Caco-2 (cell line): ENCODE measurements around the gene TBPL2. TPM values are rescaled to one million over a fixed set of nuclear protein-coding genes. Genes with fewer than 3 reads are reported as not detected.

ENCODE experiments used
- BruUV-seq: library from RNA; stranded (reverse); fragments of 400-500 nt; replicated peaks from 2 replicates; lab custom pipeline; 2021; lab: Mats Ljungman, UMichigan
- CTCF ChIA-PET: fragments of 300-600 bp; sonication (Branson Sonifier 250); formaldehyde crosslinking; loops from one replicate; lab custom pipeline; 2022; ENCODE audit warnings: antibody characterized with exemption; lab: Charles Lee
- POLR2A ChIA-PET: fragments of 300-600 bp; sonication (Branson Sonifier 250); formaldehyde crosslinking; loops from one replicate; lab custom pipeline; 2022; ENCODE audit warnings: antibody characterized with exemption; lab: Charles Lee
- DNase-seq, 2 experiments: peaks; one replicate each; pipeline versions ENCODE4 v3.0.0 to v3.0.0-alpha.2; 2020 to 2022
- H3K27me3 ChIP-seq: replicated peaks from 2 replicates; pipeline ENCODE4 v1.6.0; 2011; ENCODE audit warnings: low read length; ENCODE audit not compliant: control insufficient read depth, insufficient read depth
- H3K36me3 ChIP-seq: 2 replicates; pipeline ENCODE4 v1.5.1; 2011; ENCODE audit warnings: low read length; ENCODE audit not compliant: control insufficient read depth, insufficient read depth
- H3K4me1 ChIP-seq: fragments of 250-450 bp; sonication (Bioruptor Pico); 2 replicates; pipeline ENCODE4 v1.5.1; 2020; ENCODE audit warnings: mild to moderate bottlenecking
- H3K4me3 ChIP-seq: 2 replicates; pipeline ENCODE4 v1.5.1; 2011; ENCODE audit warnings: low read depth, mild to moderate bottlenecking, control low read depth, low read length
- H3K9me3 ChIP-seq: fragments of 250-450 bp; sonication (Bioruptor Pico); 2 replicates; pipeline ENCODE4 v1.5.1; 2020; ENCODE audit warnings: mild to moderate bottlenecking, moderate library complexity
- H3K27ac Mint-ChIP-seq: one replicate; pipeline ENCODE4 v1.8.0; 2022; ENCODE audit warnings: mixed read lengths; ENCODE audit not compliant: unreplicated experiment
- H3K27me3 Mint-ChIP-seq: one replicate; pipeline ENCODE4 v1.8.0; 2022; ENCODE audit warnings: mixed read lengths; ENCODE audit not compliant: insufficient read depth, unreplicated experiment
- H3K36me3 Mint-ChIP-seq: one replicate; pipeline ENCODE4 v1.8.0; 2022; ENCODE audit warnings: mild to moderate bottlenecking, mixed read lengths; ENCODE audit not compliant: insufficient read depth, unreplicated experiment
- H3K4me1 Mint-ChIP-seq: one replicate; pipeline ENCODE4 v1.8.0; 2022; ENCODE audit warnings: low read depth, mixed read lengths; ENCODE audit not compliant: unreplicated experiment
- H3K4me3 Mint-ChIP-seq: one replicate; pipeline ENCODE4 v1.8.0; 2022; ENCODE audit warnings: mild to moderate bottlenecking, moderate library complexity, mixed read lengths; ENCODE audit not compliant: unreplicated experiment
- H3K9me3 Mint-ChIP-seq: one replicate; pipeline ENCODE4 v1.8.0; 2022; ENCODE audit warnings: mixed read lengths; ENCODE audit not compliant: unreplicated experiment
- CTCF ChIP-seq, 2 experiments: fragments of 200-600 bp in 1 of 2; IDR thresholded peaks; 1 replicate in 1 of 2; 2 replicates in 1 of 2; pipeline versions ENCODE4 v1.5.1 to v1.8.0; 2011 to 2022; ENCODE audit warnings: antibody characterized with exemption in 1 of 2, control low read depth in 1 of 2, inconsistent platforms in 1 of 2, low read depth in 1 of 2, low read length in 1 of 2, mild to moderate bottlenecking in 1 of 2, moderate library complexity in 1 of 2; ENCODE audit not compliant: insufficient read depth in 1 of 2, severe bottlenecking in 1 of 2, unreplicated experiment in 1 of 2
- intact Hi-C: fragments of 100-400 bp; cut with micrococcal nuclease; formaldehyde crosslinking; loops from one replicate; pipeline ENCODE4 v1.10.0; 2022; ENCODE audit not compliant: unreplicated experiment
- total RNA-seq: library from RNA; stranded (reverse); gene quantifications from 2 replicates; pipeline ENCODE4 v1.2.3, GENCODE V29; 2022

Gene TBPL2
- total RNA-seq, 1 experiment from 2014 or later, result not detected

GRCh38 chr14:55451950-55452349, 11.5 kb upstream of the TBPL2 start:
- Mint-ChIP-seq H3K27ac (no peak overlapping the region), H3K4me1 (peaks cover 15% of the 10 kb centered on the region), H3K27me3 (no peaks in the 10 kb centered on the region), H3K36me3 (no peaks in the 10 kb centered on the region), H3K9me3 (no peaks in the 10 kb centered on the region), H3K4me3 (no peak overlapping the region)
- no peaks in the 10 kb centered on the region for H3K9me3 ChIP-seq
- POLR2A ChIA-PET, result no interaction called here
- no peak for TF ChIP-seq CTCF (IDR thresholded peaks at IDR 0.05; ENCODE audit: insufficient read depth in 1 of 2, low read depth in 1 of 2, low read length in 1 of 2, severe bottlenecking in 1 of 2, unreplicated experiment in 1 of 2)
- no peaks in the 10 kb centered on the region for H3K27me3 ChIP-seq
- H3K4me3 ChIP-seq, result no peak overlapping the region
- BruUV-seq, result no TSS peak
- no peaks in the 10 kb centered on the region for H3K36me3 ChIP-seq
- CTCF ChIA-PET, result interaction anchor here (0.6 kb wide), 1 partner anchor 8 kb away, joined by 3 read pairs; no protein-coding TSS in a partner anchor
- DNase-seq, result no peak
- H3K4me1 ChIP-seq, result peaks cover 12% of the 10 kb centered on the region
- intact Hi-C loops, result loop anchor here (5.0 kb wide), 1 partner anchor 130 kb away; the partner anchor contains the start of gene KTN1

DNA sequence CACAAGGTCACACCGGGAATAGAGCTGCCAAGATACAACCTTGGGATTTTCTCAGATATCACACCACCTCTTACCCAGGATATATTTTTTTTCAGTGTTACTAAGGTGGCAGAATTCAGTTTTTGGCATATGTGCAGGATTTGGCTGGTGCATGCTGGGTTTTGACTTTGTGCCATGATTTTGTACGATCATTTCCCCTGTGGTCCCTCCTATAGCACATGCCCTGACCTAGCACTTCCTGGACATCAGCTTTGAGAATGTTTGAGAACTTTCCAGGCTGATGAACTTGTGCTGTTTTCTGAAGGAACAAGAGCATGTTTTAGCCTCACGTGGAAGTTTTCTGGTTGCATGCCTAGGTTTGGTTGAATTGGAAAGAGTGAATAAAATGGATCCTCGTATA, 11.0 kb upstream of the TBPL2 start:
- DNase-seq, result no peak
- intact Hi-C loops, result loop anchor here (5.0 kb wide), 1 partner anchor 131 kb away; the partner anchor contains the start of gene KTN1
- Mint-ChIP-seq H3K9me3 (no peaks in the 10 kb centered on the region), H3K27me3 (no peaks in the 10 kb centered on the region), H3K27ac (no peak overlapping the region), H3K4me3 (no peak overlapping the region), H3K36me3 (no peaks in the 10 kb centered on the region), H3K4me1 (peaks cover 15% of the 10 kb centered on the region)
- POLR2A ChIA-PET, result no interaction called here
- CTCF ChIA-PET, result no interaction called here
- Histone ChIP-seq H3K36me3 (no peaks in the 10 kb centered on the region), H3K4me1 (peaks cover 12% of the 10 kb centered on the region), H3K27me3 (no peaks in the 10 kb centered on the region), H3K4me3 (no peak overlapping the region), H3K9me3 (no peaks in the 10 kb centered on the region)
- no peak for TF ChIP-seq CTCF (IDR thresholded peaks at IDR 0.05; ENCODE audit: insufficient read depth in 1 of 2, low read depth in 1 of 2, low read length in 1 of 2, severe bottlenecking in 1 of 2, unreplicated experiment in 1 of 2)
- BruUV-seq, result no TSS peak

DNA sequence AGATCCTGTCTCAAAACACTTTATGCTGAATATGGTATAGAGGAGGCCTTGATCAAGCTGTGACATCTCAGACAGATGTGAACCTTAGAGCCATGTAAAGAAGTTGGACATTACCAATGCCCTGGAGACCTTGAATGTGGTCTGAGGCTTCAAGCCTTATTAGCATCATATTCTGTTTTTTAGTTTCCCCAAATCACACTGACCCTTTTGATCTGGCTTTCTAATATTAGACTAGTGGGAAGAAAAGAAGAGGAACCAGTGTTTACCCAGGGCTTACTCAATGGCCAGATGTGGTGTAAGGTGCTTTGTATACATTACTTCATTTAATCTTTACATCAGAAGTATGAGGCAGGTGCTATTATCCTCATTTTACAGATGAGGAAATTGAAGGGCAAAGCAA, 10.6 kb upstream of the TBPL2 start:
- Histone ChIP-seq H3K4me1 (peaks cover 12% of the 10 kb centered on the region), H3K36me3 (no peaks in the 10 kb centered on the region), H3K4me3 (no peak overlapping the region), H3K27me3 (no peaks in the 10 kb centered on the region), H3K9me3 (no peaks in the 10 kb centered on the region)
- H3K27me3 Mint-ChIP-seq, result no peaks in the 10 kb centered on the region
- no peak for DNase-seq
- CTCF ChIA-PET, result no interaction called here
- no TSS peak for BruUV-seq
- no peak overlapping the region for H3K4me3 Mint-ChIP-seq
- no peak overlapping the region for H3K27ac Mint-ChIP-seq
- H3K4me1 Mint-ChIP-seq, result peaks cover 15% of the 10 kb centered on the region
- intact Hi-C loops, result loop anchor here (5.0 kb wide), 1 partner anchor 131 kb away; the partner anchor contains the start of gene KTN1
- no peak for TF ChIP-seq CTCF (IDR thresholded peaks at IDR 0.05; ENCODE audit: insufficient read depth in 1 of 2, low read depth in 1 of 2, low read length in 1 of 2, severe bottlenecking in 1 of 2, unreplicated experiment in 1 of 2)
- POLR2A ChIA-PET, result no interaction called here
- H3K9me3 Mint-ChIP-seq, result no peaks in the 10 kb centered on the region
- no peaks in the 10 kb centered on the region for H3K36me3 Mint-ChIP-seq
